Suprapubic skin (tissue), 4 donors: Measurements from ENCODE around the gene NFU1.

Experiments
- EP300 ChIP-seq: sonication (generic); formaldehyde crosslinking; IDR thresholded peaks from one replicate; pipeline ENCODE4 v1.6.1; 2017; ENCODE audit warnings: antibody characterized with exemption
- POLR2A ChIP-seq, 2 donors: fragments of 450-650 bp; IDR thresholded peaks; one replicate each; pipeline ENCODE4 v1.6.1; 2017; ENCODE audit warnings: antibody characterized with exemption in 2 of 2, mild to moderate bottlenecking in 2 of 2, moderate library complexity in 2 of 2
- POLR2AphosphoS5 ChIP-seq, 3 donors: sonication (generic); formaldehyde crosslinking; IDR thresholded peaks; one replicate each; pipeline ENCODE4 v1.6.1; 2017; ENCODE audit warnings: antibody characterized with exemption in 3 of 3
- TF ChIP-seq, protein P1 (sequence below), 2 donors: fragments of 200-600 bp in 1 of 2; fragments of 450-650 bp in 1 of 2; sonication (generic) in 1 of 2; IDR thresholded peaks; one replicate each; pipeline ENCODE4 v1.5.1; 2016 to 2019; ENCODE audit warnings: antibody characterized with exemption in 2 of 2, mild to moderate bottlenecking in 1 of 2, moderate library complexity in 1 of 2

DNA sequence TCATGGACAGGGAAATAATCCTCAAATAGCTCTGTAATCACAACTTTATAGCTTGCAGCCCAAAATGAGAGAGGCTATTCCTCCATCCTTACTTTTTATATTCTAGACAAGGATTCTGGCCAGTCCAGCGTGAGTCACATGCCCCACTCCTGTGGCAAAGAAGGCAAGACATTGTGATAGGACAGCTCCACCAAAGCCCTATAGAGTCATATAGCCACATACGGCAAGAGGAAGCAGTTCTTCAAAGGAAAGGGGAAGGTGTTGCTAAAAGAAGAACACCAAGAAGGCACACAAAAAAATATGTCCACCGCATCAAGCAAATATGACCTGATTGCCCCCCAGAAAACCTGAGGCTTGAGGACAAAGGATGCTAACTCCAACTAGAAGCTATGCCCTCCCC is 46.8 kb downstream of the NFU1 start:
- TF ChIP-seq POLR2A (IDR thresholded peaks at IDR 0.05), result no peak
- TF ChIP-seq, protein P1, sequence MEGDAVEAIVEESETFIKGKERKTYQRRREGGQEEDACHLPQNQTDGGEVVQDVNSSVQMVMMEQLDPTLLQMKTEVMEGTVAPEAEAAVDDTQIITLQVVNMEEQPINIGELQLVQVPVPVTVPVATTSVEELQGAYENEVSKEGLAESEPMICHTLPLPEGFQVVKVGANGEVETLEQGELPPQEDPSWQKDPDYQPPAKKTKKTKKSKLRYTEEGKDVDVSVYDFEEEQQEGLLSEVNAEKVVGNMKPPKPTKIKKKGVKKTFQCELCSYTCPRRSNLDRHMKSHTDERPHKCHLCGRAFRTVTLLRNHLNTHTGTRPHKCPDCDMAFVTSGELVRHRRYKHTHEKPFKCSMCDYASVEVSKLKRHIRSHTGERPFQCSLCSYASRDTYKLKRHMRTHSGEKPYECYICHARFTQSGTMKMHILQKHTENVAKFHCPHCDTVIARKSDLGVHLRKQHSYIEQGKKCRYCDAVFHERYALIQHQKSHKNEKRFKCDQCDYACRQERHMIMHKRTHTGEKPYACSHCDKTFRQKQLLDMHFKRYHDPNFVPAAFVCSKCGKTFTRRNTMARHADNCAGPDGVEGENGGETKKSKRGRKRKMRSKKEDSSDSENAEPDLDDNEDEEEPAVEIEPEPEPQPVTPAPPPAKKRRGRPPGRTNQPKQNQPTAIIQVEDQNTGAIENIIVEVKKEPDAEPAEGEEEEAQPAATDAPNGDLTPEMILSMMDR (IDR thresholded peaks at IDR 0.05), result no peak
- TF ChIP-seq POLR2AphosphoS5 (IDR thresholded peaks at IDR 0.05), result no peak
- TF ChIP-seq EP300, result no peak
